Measurements from ENCODE around the gene SLX4. TPM values are rescaled to one million over a fixed set of nuclear protein-coding genes. Genes with fewer than 3 reads are reported as not detected.

The SLX4 gene
- total and polyA plus RNA-seq, 2 experiments from 2014 or later, result 1.9 to 2.3 TPM

- Histone ChIP-seq H3K9me3 (ENCODE audit: low read depth) (no peaks in the 10 kb centered on the region), H3K9ac (no peak overlapping the region), H2AFZ (no peak overlapping the region), H3K36me3 (ENCODE audit: low read depth) (no peaks in the 10 kb centered on the region), H3K27me3 (replicated peaks; ENCODE audit: insufficient read depth) (no peaks in the 10 kb centered on the region), H3K4me1 (ENCODE audit: insufficient read depth) (no peaks in the 10 kb centered on the region), H3K27ac (no peak overlapping the region), H3F3A (ENCODE audit: insufficient read depth) (no peaks in the 10 kb centered on the region), H3K9me2 (ENCODE audit: insufficient read depth) (no peaks in the 10 kb centered on the region), H4K20me1 (ENCODE audit: insufficient read depth) (no peaks in the 10 kb centered on the region), H3K4me2 (ENCODE audit: unreplicated experiment) (no peak overlapping the region), H3K79me2 (ENCODE audit: insufficient read depth) (peaks cover 27% of the 10 kb centered on the region), H3K4me3 (no peak overlapping the region)
- no peak for TF ChIP-seq EZH2 (IDR thresholded peaks at IDR 0.05; ENCODE audit: insufficient read depth, poor library complexity, severe bottlenecking)
- no peak for TF ChIP-seq EZH2phosphoT487 (IDR thresholded peaks at IDR 0.05; ENCODE audit: insufficient read depth, low read depth)
- 93 to 95% methylated on average over 16 to 17 of the region's 17 CpGs for WGBS, 2 experiments (ENCODE audit: low coverage in 1 of 2, low lambda C conversion rate in 2 of 2, missing lambda C conversion rate in 2 of 2)
- in situ Hi-C loops (cut with MboI), result no loop called here
- DNase-seq, result no peak
Measured at GRCh38 chr16:3640632-3641501, 29.5 kb upstream of the SLX4 start.

DNA sequence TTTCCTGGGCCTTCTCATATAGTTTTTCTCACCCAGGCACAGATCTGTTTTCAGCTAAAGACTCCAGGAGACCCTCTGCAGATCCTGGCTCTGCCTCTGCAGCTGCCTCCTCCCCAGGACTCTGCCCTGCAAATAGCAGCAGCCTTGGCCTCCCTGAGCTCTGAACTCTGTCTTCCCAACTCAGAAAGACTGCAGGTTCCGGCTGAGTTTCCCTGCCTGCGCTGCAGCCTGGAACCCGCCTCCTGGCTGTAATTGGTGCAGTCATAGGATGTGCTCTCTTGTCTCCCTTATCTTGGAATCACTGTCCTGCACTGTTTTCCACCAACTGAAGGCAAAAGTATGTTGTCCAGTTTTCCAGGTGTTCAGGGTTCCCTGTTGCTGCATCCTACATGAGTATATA lies 28.8 kb upstream of the SLX4 start:
- H3K79me2 ChIP-seq (ENCODE audit: insufficient read depth), result peaks cover 27% of the 10 kb centered on the region
- H3K9me2 ChIP-seq (ENCODE audit: insufficient read depth), result no peaks in the 10 kb centered on the region
- H3K4me2 ChIP-seq (ENCODE audit: unreplicated experiment), result no peak overlapping the region
- H3K9me3 ChIP-seq (ENCODE audit: low read depth), result no peaks in the 10 kb centered on the region
- no peaks in the 10 kb centered on the region for H3K27me3 ChIP-seq (replicated peaks; ENCODE audit: insufficient read depth)
- no peaks in the 10 kb centered on the region for H4K20me1 ChIP-seq (ENCODE audit: insufficient read depth)
- no peaks in the 10 kb centered on the region for H3K4me1 ChIP-seq (ENCODE audit: insufficient read depth)
- H3K27ac ChIP-seq, result no peak overlapping the region
- no peak for TF ChIP-seq EZH2phosphoT487 (IDR thresholded peaks at IDR 0.05; ENCODE audit: insufficient read depth, low read depth)
- H3K4me3 ChIP-seq, result no peak overlapping the region
- no peaks in the 10 kb centered on the region for H3K36me3 ChIP-seq (ENCODE audit: low read depth)
- no peaks in the 10 kb centered on the region for H3F3A ChIP-seq (ENCODE audit: insufficient read depth)
- WGBS, 2 experiments (ENCODE audit: low coverage in 1 of 2, low lambda C conversion rate in 2 of 2, missing lambda C conversion rate in 2 of 2), result 93 to 100% methylated on average over 3 of the region's 3 CpGs
- no peak for DNase-seq
- in situ Hi-C loops (cut with MboI), result no loop called here
- H3K9ac ChIP-seq, result no peak overlapping the region
- no peak overlapping the region for H2AFZ ChIP-seq

- in situ Hi-C loops (cut with MboI), result no loop called here
- 93% methylated on average over 13 of the region's 13 CpGs for WGBS, 2 experiments (ENCODE audit: low coverage in 1 of 2, low lambda C conversion rate in 2 of 2, missing lambda C conversion rate in 2 of 2)
- no peak overlapping the region for H2AFZ ChIP-seq
Measured at GRCh38 chr16:3638916-3639644, 27.7 kb upstream of the SLX4 start.

GRCh38 chr16:3637371-3637923 lies 26.0 kb upstream of the SLX4 start:
- Histone ChIP-seq H3K9me2 (ENCODE audit: insufficient read depth) (no peaks in the 10 kb centered on the region), H3K4me3 (no peak overlapping the region), H3K27ac (no peak overlapping the region), H3K79me2 (ENCODE audit: insufficient read depth) (peaks cover 35% of the 10 kb centered on the region), H3K4me1 (ENCODE audit: insufficient read depth) (no peaks in the 10 kb centered on the region), H3K9me3 (ENCODE audit: low read depth) (no peaks in the 10 kb centered on the region), H3K9ac (no peak overlapping the region), H2AFZ (no peak overlapping the region), H4K20me1 (ENCODE audit: insufficient read depth) (no peaks in the 10 kb centered on the region), H3F3A (ENCODE audit: insufficient read depth) (no peaks in the 10 kb centered on the region), H3K27me3 (replicated peaks; ENCODE audit: insufficient read depth) (no peaks in the 10 kb centered on the region), H3K4me2 (ENCODE audit: unreplicated experiment) (no peak overlapping the region), H3K36me3 (ENCODE audit: low read depth) (no peaks in the 10 kb centered on the region)
- TF ChIP-seq EZH2phosphoT487 (IDR thresholded peaks at IDR 0.05; ENCODE audit: insufficient read depth, low read depth), result no peak
- TF ChIP-seq EZH2 (IDR thresholded peaks at IDR 0.05; ENCODE audit: insufficient read depth, poor library complexity, severe bottlenecking), result no peak
- WGBS, 2 experiments (ENCODE audit: low coverage in 1 of 2, low lambda C conversion rate in 2 of 2, missing lambda C conversion rate in 2 of 2), result 83 to 84% methylated on average over 3 of the region's 3 CpGs
- in situ Hi-C loops (cut with MboI), result no loop called here
- no peak for DNase-seq

More at GRCh38 chr16:3638916-3639644, 27.7 kb upstream of the SLX4 start:
- H3K27ac ChIP-seq, result no peak overlapping the region
- no peak overlapping the region for H3K4me3 ChIP-seq
- no peaks in the 10 kb centered on the region for H3K9me2 ChIP-seq (ENCODE audit: insufficient read depth)
- H3K79me2 ChIP-seq (ENCODE audit: insufficient read depth), result peaks cover 27% of the 10 kb centered on the region
- no peak for DNase-seq
- H3K36me3 ChIP-seq (ENCODE audit: low read depth), result no peaks in the 10 kb centered on the region
- H3K9ac ChIP-seq, result no peak overlapping the region
- no peaks in the 10 kb centered on the region for H4K20me1 ChIP-seq (ENCODE audit: insufficient read depth)
- no peaks in the 10 kb centered on the region for H3K27me3 ChIP-seq (replicated peaks; ENCODE audit: insufficient read depth)
- TF ChIP-seq EZH2 (IDR thresholded peaks at IDR 0.05; ENCODE audit: insufficient read depth, poor library complexity, severe bottlenecking) (no peak), EZH2phosphoT487 (IDR thresholded peaks at IDR 0.05; ENCODE audit: insufficient read depth, low read depth) (no peak)
- no peaks in the 10 kb centered on the region for H3K9me3 ChIP-seq (ENCODE audit: low read depth)
- H3K4me2 ChIP-seq (ENCODE audit: unreplicated experiment), result no peak overlapping the region
- no peaks in the 10 kb centered on the region for H3F3A ChIP-seq (ENCODE audit: insufficient read depth)
- H3K4me1 ChIP-seq (ENCODE audit: insufficient read depth), result no peaks in the 10 kb centered on the region

Data from GM23248 (cell line).